Stimulated activated CD8-positive, alpha-beta memory T cell treated with anti-CD3 and anti-CD28 coated beads, Interleukin-12 subunit alpha, Interleukin-12 subunit beta, amount 100 ng/mL, for 1 hour (primary cell): ENCODE data around the gene PRDM16.

Source experiments
- DNase-seq: peaks from one replicate; pipeline ENCODE4 v3.0.0-alpha.2; 2020; ENCODE audit warnings: low read depth

PRDM16 gene

GRCh38 chr1:3068564-3069431 is at the start of gene PRDM16:
PRDM16 (plus strand) TSS chr1:3069203; CDS start chr1:3069260, 57 bp downstream.
- no peak for DNase-seq

GRCh38 chr1:3019516-3020051 is 49.4 kb upstream of the PRDM16 start:
- no peak for DNase-seq

- no peak for DNase-seq
Observed at GRCh38 chr1:3020263-3020909, 48.6 kb upstream of the PRDM16 start.

GRCh38 chr1:3021233-3021671 is 47.8 kb upstream of the PRDM16 start, which contains the start of gene ACTRT2:
ACTRT2 (plus strand) TSS chr1:3021467; CDS start chr1:3021687, 220 bp downstream.
- no peak for DNase-seq

- DNase-seq, result no peak
Observed at GRCh38 chr1:3021801-3022401, 47.1 kb upstream of the PRDM16 start.

- DNase-seq, result no peak
Observed at GRCh38 chr1:3022511-3022973, 46.5 kb upstream of the PRDM16 start.

GRCh38 chr1:3022976-3023375 is 46.0 kb upstream of the PRDM16 start:
- DNase-seq, result no peak

GRCh38 chr1:3024019-3024418 is 45.0 kb upstream of the PRDM16 start:
- no peak for DNase-seq

GRCh38 chr1:3024588-3024987 is 44.4 kb upstream of the PRDM16 start:
- no peak for DNase-seq

- DNase-seq, result no peak
Observed at GRCh38 chr1:3026124-3026523, 42.9 kb upstream of the PRDM16 start.

- DNase-seq, result no peak
Observed at GRCh38 chr1:3026581-3027391, 42.2 kb upstream of the PRDM16 start.

GRCh38 chr1:3027611-3028371 is 41.2 kb upstream of the PRDM16 start:
- no peak for DNase-seq

- no peak for DNase-seq
Observed at GRCh38 chr1:3028531-3029282, 40.3 kb upstream of the PRDM16 start.

- DNase-seq, result no peak
Observed at GRCh38 chr1:3029481-3029961, 39.5 kb upstream of the PRDM16 start.

- no peak for DNase-seq
Observed at GRCh38 chr1:3029991-3030662, 38.9 kb upstream of the PRDM16 start.

- no peak for DNase-seq
Observed at GRCh38 chr1:3030663-3031381, 38.2 kb upstream of the PRDM16 start.

GRCh38 chr1:3031401-3032221 is 37.4 kb upstream of the PRDM16 start:
- no peak for DNase-seq
